Endometrial microvascular endothelial cells (primary cell): Measurements from ENCODE around the gene TRERF1. TPM values are rescaled to one million over a fixed set of nuclear protein-coding genes. Genes with fewer than 3 reads are reported as not detected.

Experiments used
- total RNA-seq: library from RNA; depleted of rRNA; stranded (reverse); fragments of >200 nt; gene quantifications from one replicate; pipeline ENCODE4 v1.2.3, GENCODE V29; 2015; ENCODE audit errors: inconsistent ontology term

Gene TRERF1
- total RNA-seq, 1 donor from 2014 or later, result 0.09 TPM

Other genes starting within 250 kb of the TRERF1 start
- 51.0 TPM for gene MRPS10, start 234.1 kb downstream of the TRERF1 start, total RNA-seq
- 15.1 TPM for gene UBR2, start 112.1 kb upstream of the TRERF1 start, total RNA-seq